Stimulated activated CD4-positive, alpha-beta T cell treated with anti-CD3 and anti-CD28 coated beads, Interleukin-1b, Interleukin-23, amount 100 ng/mL, for 24 hours (primary cell): ENCODE data around the gene EDNRA.

Source experiments
- DNase-seq, 4 experiments: peaks; one replicate each; pipeline ENCODE4 v3.0.0-alpha.2; 2020; ENCODE audit warnings: low read depth in 4 of 4, low spot score in 1 of 4

The EDNRA gene

DNA sequence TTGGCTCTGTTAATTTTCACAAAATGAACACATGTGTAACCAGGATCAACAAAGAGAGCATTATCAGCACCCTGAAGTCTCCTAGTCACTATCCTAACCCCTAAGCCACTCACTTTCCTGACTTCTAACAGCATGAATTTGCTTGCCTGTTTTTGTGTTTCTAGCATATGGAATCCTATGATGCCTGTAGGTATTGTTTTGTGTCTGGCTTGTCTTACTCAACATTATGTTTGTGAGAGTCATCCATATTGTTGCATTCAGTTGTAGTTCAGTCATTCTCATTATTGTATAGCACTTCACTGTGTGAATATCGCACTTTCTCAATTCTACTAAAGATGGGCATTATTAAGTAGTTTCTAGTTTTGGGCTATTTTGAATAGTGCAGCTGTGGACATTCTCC, 15.6 kb downstream of the EDNRA start:
- DNase-seq, result no peak

DNA sequence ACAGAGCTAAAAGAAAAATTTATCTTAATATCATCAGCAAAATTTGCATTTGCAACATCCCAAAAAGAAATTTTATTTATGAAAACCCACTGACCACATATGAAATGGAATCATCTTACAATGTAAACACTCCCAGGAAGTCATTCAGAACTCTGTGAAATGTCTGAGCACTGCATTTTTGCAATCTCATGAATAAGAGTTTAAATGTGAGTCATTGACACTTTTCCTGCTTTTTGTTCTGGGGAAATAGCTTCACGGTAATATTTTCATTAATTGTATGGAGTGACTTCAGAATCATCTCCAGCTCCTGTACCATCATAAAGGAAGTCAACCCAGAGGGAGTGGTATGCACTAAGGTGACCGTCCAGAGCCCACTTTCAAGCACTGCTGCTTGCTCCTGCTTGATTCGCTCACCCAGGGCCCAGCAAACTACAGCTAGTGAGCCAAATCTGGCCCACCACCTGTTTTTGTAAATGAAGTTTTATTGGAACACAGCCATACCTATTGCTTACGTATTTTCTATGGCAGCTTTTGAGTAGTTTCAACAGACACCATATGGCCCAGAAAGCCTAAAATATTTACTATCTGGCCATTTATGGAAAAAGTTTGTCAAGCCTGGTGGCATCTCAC, 17.2 kb downstream of the EDNRA start:
- DNase-seq, result no peak

DNA sequence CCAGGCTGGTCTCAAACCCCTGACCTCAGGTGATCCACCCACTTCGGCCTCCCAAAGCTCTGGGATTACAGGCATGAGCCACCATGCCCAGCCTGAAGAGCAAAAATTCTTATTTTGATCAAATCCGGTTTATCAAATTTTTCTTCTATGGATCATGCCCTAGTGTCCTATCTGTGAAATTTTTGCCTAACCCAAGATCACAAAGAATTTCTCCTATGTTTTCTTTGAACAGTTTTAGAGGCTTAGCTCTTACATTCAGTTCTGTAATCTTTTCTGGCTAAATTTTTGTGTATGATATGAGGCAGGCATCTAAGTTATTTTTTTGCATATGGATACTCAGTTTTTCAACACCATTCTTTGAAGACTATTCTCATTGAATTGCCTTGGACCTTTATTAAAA, 27.4 kb downstream of the EDNRA start:
- DNase-seq, result no peak

DNA sequence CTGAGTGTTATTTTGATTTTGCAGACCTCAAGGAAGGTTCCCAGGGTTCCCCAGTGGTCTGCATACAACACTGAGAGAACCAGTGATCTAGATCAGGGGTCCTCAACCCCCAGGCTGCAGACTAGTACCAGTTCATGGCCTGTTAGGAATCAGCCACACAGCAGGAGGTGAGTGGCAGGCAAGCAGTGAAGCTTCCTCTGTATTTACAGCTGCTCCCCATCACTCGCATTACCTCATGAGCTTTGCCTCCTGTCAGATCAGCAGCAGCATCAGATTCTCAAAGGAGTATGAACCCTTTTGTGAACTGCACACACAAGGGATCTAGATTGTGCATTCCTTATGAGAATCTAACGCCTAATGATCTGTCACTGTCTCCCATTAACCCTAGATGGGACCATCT, 28.5 kb downstream of the EDNRA start:
- DNase-seq, result no peak

DNA sequence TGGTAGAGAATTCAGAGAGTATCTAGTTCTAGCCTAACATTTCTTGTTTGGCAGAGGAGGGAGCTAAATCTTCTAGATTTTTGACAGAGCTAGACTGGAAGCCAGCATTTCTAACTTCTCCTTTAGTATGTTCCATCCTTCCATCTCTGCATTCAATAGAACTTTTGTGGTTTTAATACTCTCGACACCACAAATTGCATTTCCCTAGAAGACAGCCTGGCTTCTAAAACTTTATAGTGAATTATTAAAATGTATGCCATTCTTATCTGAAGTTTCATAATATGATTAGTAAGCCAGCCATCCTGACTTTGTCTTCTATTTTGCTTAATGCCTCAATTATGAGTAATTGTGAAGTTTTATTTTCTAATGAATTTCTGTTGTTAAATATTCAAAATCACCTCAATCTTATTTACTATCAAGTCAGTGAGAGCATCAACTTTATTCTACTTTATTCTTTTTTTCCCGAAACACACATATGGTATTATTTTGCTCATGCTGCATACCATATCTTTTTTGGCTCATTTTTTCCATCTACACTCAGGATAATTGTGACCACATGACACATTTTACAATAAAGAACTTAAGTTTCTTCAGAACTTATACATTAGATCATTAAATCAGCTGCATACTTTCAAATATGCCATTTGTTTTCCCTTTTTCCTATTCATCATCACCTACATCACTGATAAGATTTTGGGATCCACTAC, 30.2 kb downstream of the EDNRA start:
- no peak for DNase-seq

DNA sequence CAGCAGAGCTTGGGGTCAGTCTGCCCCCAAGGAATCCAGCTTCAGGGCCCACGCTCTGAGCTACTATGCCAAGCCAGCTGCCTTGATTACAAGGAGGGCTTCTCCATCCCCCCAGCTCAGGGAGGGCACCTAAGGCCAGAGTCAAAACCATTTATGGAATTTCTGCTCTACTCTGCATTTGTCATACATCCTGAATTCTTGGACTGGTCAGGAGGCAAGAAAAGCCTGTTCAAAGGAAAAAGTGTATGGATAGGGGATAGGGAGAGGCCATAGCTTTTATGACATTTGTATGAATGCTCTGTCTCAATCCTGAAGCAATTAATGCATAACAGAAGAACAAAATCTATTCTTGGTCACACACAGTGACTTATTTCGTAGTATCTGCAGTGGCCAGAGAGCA, 32.2 kb downstream of the EDNRA start:
- DNase-seq, result no peak

DNA sequence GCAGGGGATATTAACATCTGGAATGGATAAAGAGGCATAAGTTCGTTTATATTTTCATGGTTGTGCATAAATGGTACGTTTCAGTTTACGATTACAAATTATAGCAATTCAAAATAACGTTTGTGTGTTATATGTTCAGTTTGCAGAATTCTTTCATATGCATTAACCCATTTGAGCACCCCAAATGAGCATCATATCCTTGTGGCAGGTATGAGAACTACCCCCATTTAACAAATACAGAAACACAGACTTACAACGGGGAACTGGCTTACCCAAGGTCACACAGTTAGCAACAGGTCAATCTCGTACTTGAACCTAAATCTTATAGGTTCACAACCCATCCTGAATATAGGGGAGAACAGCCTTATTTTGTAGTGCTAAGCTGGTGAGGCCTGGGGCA, 33.1 kb downstream of the EDNRA start:
- no peak for DNase-seq

DNA sequence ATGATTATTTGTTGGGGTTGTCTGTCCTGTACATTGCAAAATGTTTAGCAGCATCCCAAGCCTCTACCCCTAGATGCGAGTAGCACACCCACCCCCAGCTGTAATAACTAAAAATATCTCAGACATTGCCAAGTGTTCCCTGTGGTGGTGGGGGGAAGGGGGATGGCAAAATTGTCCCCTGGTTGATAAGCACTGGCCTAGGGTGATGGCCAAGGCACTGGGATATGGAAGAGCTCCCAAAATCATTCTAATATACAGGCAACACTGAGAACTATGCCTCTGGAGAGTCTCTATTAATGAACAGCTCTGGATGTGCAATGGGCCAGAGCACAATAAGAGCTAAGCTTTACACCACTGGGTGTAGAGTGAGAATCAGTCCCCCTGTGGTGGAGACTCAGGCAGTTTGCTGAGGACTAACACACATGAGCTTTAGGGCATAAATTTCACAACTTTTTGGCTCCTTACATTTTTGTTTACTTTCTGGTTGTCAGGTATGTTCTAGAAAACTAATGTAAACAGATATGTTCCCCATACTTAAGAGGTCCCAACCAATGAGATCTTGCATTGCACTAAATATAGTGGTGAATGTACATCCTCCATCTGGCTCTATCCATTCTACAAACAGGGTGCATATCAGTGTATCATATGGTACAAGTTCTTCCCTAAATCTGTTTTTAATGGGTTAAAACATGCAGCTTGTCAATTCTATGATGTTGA, 34.5 kb downstream of the EDNRA start:
- DNase-seq, result no peak

DNA sequence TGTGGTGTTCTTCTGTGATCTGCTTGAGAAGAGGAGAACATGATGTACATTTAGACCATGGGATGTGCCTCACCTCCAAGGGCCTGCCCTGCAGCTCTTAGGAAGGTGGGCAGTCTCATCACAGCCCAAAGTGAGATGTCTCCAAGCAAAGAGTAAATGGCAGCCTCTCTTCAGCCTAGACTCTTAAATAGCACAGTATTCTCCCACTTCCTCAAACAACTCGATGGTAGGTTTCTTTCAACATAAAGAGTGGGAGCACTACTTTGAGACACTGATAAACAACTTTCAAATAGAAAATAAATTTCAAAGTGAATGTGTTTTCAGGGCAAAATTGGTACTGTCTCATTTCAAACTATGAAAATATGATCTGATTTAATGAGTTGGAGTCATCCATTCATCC, 35.2 kb downstream of the EDNRA start:
- no peak for DNase-seq

DNA sequence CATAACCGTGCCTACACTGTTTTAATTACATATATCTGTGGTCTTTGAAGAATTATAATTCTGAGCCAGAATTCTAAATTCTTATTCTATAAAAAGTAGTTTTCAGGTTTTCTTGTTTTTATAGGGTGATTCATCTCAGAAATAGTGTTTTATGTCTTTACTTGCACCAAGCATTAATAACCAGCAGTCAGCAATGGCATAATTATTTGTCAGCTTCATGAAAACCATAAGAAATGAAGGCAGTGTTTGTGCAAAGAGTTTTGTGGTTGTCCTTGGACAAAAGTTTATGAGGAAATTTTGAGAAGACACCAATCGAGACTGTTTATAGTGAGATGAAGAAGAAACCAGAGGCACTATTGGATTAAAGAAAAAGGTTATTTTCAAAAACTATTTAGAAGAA, 37.2 kb downstream of the EDNRA start:
- DNase-seq, result no peak

DNA sequence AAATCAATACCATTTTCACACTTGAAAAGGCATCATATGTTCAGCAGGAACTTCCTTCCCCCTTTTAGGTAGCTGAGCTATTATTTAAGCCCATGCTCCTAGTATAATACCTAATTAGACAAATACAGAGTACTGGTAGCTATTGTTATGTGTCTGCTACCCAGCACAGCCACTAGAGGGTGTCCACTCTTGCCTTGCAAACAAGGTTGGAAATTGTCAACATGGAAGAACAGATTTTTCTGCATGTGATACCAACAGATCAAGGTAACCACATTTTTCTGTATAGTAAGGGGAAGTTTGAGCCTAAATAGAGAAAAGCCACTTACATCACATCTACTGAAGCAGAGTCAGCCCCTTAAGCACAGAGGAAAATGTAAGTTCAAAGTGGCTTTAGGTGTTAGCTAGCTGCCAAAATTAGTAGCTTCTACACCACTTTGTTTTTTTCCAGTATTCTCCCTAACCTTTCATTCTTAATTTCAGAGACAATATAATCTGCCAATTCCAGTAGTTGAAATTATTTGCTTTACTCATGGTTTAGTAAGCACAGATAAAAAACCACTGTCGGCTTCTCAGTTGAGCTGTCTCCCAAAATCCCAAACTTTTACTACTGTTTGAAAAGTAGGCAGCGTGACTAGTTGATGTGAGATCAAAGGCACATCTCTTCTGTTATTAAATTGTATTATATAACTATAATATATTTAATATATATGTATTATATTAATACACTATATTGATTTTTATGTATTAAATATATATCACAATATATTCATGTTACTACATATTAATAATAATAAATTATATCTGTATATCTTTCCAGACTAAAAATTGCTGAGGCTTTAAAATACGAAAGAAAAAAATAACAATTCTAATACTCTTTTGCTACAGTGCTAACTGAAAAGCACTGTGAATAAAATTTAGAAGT, 38.2 kb downstream of the EDNRA start:
- peak in 1 of 4 experiments; percentile 18 for DNase-seq

DNA sequence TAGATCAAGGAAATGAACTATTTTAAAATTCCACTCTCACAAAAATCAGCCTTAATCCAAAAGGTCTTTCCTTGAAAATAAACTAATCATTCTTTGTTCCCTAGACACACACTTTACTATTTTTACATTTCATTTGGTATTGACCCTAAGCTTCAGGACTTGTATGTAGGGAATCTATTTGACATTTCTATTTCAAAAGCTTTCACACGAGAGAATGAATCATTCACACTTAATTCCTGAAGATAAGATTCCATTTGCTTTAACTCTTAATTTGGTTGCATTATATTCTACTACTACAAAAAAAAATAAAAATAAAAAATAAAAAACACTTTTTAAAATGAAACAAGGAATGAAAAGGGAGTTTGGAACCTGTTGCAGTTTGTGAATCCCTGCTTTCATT, 43.7 kb downstream of the EDNRA start:
- DNase-seq, result no peak

DNA sequence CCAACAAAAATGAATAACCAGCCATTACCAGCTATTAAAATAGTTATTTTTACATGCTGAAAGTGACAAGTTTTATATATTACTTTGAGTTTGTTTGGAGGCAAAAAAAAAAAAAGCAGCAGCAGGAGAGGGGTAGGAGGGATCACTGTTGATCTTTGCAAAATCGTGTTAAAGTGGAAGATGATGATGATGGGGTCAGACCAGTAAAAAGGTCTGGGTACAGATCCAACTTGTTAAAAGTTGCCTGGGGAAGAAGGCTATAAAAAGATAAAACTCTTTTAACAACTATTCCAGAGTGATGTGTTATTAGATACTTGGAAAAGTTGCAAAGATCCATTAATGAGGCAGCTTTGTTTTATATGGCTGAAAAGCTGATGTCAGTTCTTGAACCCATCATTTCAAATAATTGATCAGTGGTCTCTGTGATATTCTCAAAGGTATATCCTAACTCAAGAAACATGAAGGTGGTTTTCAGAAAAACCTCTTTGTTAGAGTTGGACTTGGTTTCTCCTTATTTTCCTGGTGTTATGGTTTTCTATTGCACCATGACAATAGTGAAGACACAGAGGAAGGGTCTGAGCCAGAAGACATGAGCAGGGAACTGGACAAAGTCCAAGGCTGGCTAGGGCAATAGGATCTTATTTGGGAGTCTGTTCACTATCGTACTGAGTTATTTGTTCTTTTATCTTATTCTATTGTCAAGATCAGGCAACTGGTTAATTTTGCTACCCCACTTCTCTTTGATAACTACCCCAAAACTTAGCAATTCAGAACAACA, 44.8 kb downstream of the EDNRA start:
- DNase-seq, result no peak

DNA sequence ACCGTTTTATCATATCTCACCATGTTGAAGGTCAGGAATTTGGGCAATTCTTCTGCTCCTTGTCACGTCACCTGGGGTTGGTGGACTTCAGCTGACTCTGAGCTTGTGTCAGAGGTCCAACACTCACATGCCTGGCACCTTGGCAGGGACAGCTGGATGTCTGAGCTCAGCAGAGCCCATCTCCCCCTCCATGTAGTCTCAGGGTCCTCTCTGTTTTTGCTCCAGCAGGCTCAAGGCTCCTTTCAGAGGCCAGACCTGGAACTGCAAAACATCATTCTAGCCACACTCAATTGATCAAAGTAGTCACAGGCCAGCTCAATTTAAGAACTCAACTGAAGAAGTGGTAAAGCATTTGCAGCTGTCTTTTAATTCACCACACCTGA, 45.4 kb downstream of the EDNRA start:
- no peak for DNase-seq

DNA sequence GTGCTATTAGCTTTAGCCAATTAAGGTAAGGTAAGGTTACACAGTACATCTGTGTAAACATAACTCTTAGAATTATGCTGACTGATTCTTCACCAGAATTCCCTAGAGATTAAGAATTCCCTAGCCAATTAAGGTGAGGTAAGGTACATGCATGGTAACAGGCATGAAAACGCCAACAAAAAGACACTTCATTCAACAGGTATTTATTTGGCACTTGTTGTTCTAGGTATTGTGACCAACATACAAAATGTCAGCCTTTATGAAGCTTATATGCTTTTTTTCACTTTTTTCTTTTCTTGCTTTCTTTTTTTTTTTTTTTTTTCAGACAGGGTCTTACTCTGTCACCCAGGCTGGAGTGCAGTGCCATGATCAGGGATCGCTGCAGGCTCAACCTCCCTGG, 47.2 kb downstream of the EDNRA start:
- DNase-seq, result no peak

DNA sequence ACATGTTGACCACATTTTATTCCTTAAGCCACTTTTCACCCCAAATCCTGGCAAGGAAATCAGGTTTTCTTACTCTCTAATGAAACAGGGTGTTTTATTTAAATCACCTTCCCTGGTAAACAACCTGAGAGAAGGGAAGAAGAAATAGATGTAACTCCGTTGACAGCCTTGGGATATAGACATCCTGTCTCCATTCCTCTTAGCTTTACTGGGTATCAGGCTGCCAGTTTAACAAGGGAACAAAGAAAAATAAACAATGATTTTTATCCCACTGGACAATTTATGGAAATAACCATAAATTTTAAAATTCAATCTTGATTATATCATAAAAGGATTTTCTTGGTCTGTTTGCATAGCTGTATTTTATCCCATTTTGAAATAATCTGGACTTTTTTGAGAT, 49.2 kb downstream of the EDNRA start:
- DNase-seq, result no peak

DNA sequence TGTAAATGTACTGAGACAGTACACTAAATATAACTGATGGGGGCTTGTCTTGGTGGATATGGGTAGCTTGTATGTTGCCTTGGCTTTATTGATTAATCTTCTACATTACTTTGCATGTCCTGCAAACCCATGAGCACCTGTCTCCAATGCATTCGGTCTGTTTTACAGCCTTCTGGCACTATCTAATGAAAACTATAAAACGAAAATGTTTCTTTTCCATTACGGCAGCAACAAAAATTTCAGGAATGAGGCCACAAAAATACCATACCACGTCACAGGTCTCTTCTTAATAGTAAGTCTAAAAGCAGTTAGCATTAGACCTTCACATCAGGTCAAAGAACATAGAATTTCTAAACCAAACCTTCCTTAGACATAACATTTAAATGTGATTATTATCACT, 49.8 kb downstream of the EDNRA start:
- DNase-seq, result no peak

DNA sequence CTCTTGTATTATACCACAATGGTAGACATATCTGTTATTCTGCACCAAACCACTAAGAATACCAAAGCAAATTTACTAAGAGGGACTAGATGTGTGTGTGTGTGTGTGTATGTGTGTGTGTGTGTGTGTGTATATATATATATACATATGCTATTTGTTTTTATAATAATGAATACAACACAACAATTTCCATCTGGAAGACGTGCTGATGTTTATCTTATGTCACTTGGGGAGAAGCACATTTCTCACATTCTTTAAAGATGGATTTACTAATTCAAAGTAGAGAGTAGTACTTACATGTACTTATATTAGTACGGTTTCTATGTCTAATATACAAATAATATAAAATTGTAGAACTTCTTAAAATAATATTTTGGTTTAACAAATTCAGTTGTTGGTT, 52.0 kb downstream of the EDNRA start:
- no peak for DNase-seq

DNA sequence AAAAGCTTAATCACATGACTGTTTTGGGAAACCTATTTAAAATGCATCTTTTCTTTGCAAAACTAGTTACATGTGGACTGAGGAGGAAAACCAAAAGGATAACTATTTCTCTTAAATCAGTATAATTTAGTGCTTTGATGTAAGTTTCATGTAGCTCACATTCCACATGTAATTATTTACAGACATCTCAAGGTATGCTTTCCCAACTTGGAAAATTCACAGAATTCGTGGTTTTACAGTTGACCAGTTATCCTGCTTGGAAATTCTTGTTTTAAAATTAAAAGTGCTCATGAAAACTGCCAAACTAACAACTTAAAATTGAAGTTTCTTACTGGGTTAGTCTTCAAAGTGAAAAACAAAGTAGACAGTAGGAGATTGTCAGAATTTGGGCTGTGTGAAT, 52.4 kb downstream of the EDNRA start:
- DNase-seq, result no peak

DNA sequence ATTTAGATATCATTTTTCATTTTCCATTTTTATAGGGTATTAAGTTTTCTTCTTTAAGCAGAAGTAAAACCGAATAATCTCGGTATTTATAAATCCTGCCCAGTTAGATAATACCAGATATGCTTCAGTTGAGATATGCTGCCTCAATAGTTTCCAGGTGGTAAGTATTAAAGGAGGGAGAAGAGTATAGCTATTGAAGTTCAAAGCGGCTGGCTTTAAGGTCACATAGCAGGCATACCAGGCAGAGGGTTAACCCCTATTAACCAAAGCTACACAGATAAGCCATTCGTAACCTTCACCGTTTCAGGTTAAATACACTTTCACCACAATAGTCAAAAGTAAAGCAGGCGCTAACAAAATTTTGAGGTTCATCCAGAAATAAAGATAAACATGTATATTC, 54.2 kb downstream of the EDNRA start:
- no peak for DNase-seq

DNA sequence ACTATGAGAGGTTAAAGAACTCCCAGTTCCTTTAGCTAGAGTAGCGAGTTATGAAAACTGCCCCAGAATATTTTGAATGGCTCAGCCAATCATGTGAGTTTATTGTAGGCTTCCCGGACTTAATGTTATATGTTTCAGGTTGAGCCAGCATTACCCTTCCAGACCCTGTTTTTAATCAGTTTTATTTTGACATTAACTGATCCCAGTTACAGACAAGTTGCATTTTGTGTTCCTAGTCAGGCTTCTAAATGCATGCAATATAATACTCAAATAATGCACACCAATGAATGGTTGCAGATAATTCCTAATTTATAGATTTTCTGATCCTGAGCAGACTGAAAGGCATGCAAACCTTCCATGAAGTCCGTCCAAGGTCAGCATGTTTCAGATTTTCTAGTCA, 57.8 kb downstream of the EDNRA start:
- no peak for DNase-seq
